ENCODE measurements around the gene CAD. TPM values are rescaled to one million over a fixed set of nuclear protein-coding genes. Genes with fewer than 3 reads are reported as not detected.
"Not testable (repeated sequence)": the region's sequence is repeated elsewhere in the genome, so short reads cannot be mapped to it uniquely, and the experiment has no call there.

Gene CAD
- total RNA-seq, 1 experiment from 2014 or later = 86.4 TPM

DNA sequence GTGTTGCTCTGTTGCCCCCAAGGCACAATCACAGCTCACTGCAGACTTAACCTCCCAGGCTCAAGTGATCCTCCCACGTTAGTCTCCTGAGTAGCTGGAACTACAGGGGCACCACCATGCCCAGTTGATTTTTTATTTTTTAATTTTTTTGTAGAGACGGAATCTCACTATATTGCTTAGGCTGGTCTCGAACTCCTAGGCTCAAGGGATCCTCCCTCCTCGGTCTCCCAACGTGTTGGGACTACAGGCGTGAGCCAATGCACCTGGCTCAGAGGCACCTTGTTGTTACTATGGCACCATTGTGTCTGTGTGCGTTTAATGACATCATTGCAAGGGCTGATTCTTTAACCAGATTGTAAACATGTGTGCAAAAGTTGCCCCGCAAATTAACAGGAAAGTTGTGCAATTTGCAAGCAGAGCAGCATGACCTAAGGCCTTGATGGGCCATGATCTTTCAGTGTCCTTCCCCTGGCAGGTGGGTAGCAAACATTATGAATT is 45.8 kb upstream of the CAD start:
- Histone ChIP-seq H3K27me3 (replicated peaks; ENCODE audit: control insufficient read depth, insufficient read depth, low read length) (no peaks in the 10 kb centered on the region), H3K36me3 (ENCODE audit: control insufficient read depth, insufficient read depth, low read length) (no peaks in the 10 kb centered on the region), H3K4me1 (no peaks in the 10 kb centered on the region), H3K4me3 (ENCODE audit: low read depth, low read length) (no peak overlapping the region), H3K9me3 (no peaks in the 10 kb centered on the region)
- Mint-ChIP-seq H3K27ac (ENCODE audit: unreplicated experiment) (no peak overlapping the region), H3K27me3 (ENCODE audit: insufficient read depth, unreplicated experiment) (no peaks in the 10 kb centered on the region), H3K9me3 (ENCODE audit: unreplicated experiment) (no peaks in the 10 kb centered on the region), H3K36me3 (ENCODE audit: insufficient read depth, unreplicated experiment) (no peaks in the 10 kb centered on the region), H3K4me1 (ENCODE audit: low read depth, unreplicated experiment) (no peaks in the 10 kb centered on the region), H3K4me3 (ENCODE audit: unreplicated experiment) (no peak overlapping the region)
- DNase-seq = no peak
- no peak for TF ChIP-seq CTCF (IDR thresholded peaks at IDR 0.05; ENCODE audit: insufficient read depth in 1 of 2, low read depth in 1 of 2, low read length in 1 of 2, severe bottlenecking in 1 of 2, unreplicated experiment in 1 of 2)
- BruUV-seq (replicated peaks) = no TSS peak
- intact Hi-C loops (cut with micrococcal nuclease; ENCODE audit: unreplicated experiment) = no loop called here
- ChIA-PET POLR2A (no interaction called here), CTCF (interaction anchor here (0.7 to 1.0 kb wide), 2 partner anchors 20 to 77 kb away, joined by 3 to 4 read pairs; no protein-coding TSS in a partner anchor)

- POLR2A ChIA-PET = interaction anchor here (0.5 to 0.6 kb wide), 2 partner anchors 38 to 39 kb away, joined by 4 read pairs; no protein-coding TSS in a partner anchor
These were observed 42.5 kb upstream of the CAD start for GRCh38 chr2:27174638-27175037.

DNA sequence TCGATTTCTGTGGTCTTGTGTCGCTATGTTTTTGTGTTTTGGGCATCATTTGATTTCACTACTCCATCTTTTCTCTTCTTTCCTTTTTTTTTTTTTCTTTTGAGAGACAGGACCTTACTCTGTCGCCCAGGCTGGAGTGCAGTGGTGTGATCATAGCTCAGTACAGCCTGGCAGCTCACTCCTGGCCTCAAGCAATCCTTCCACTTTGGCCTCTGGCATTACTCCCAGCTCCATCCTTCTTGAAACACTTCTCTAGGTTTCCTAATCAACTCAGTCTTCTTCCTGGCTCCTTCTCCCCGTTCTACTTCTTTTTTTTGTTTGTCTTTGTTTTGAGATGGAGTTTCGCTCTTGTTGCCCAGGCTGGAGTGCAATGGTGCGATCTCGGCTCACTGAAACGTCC is 41.8 kb upstream of the CAD start:
- no peak overlapping the region for H3K27ac Mint-ChIP-seq (ENCODE audit: unreplicated experiment)
- CTCF ChIA-PET = interaction anchor here (1.2 to 1.4 kb wide), 3 partner anchors 16 to 42 kb away, joined by 3 to 4 read pairs (median 3); no protein-coding TSS in a partner anchor
- POLR2A ChIA-PET = interaction anchor here (0.6 to 1.0 kb wide), 2 partner anchors 36 to 40 kb away, joined by 3 to 4 read pairs; partner anchors contain the start of genes ATRAID and SLC5A6

More at GRCh38 chr2:27174638-27175037, 42.5 kb upstream of the CAD start:
- Mint-ChIP-seq H3K9me3 (ENCODE audit: unreplicated experiment) (no peaks in the 10 kb centered on the region), H3K4me1 (ENCODE audit: low read depth, unreplicated experiment) (no peaks in the 10 kb centered on the region), H3K36me3 (ENCODE audit: insufficient read depth, unreplicated experiment) (no peaks in the 10 kb centered on the region), H3K27me3 (ENCODE audit: insufficient read depth, unreplicated experiment) (no peaks in the 10 kb centered on the region), H3K4me3 (ENCODE audit: unreplicated experiment) (no peak overlapping the region), H3K27ac (ENCODE audit: unreplicated experiment) (no peak overlapping the region)
- Histone ChIP-seq H3K9me3 (no peaks in the 10 kb centered on the region), H3K4me1 (no peaks in the 10 kb centered on the region), H3K27me3 (replicated peaks; ENCODE audit: control insufficient read depth, insufficient read depth, low read length) (no peaks in the 10 kb centered on the region), H3K36me3 (ENCODE audit: control insufficient read depth, insufficient read depth, low read length) (no peaks in the 10 kb centered on the region), H3K4me3 (ENCODE audit: low read depth, low read length) (no peak overlapping the region)
- no peak for DNase-seq
- intact Hi-C loops (cut with micrococcal nuclease; ENCODE audit: unreplicated experiment) = no loop called here
- no TSS peak for BruUV-seq (replicated peaks)
- TF ChIP-seq CTCF (IDR thresholded peaks at IDR 0.05; ENCODE audit: insufficient read depth in 1 of 2, low read depth in 1 of 2, low read length in 1 of 2, severe bottlenecking in 1 of 2, unreplicated experiment in 1 of 2) = no peak
- CTCF ChIA-PET = interaction anchor here (1.2 to 1.4 kb wide), 3 partner anchors 17 to 41 kb away, joined by 3 to 4 read pairs (median 3); no protein-coding TSS in a partner anchor

GRCh38 chr2:27175781-27176180 is 41.4 kb upstream of the CAD start:
- H3K27ac Mint-ChIP-seq (ENCODE audit: unreplicated experiment); H3K4me3 ChIP-seq (ENCODE audit: low read depth, low read length); H3K27me3 ChIP-seq (replicated peaks; ENCODE audit: control insufficient read depth, insufficient read depth, low read length); H3K9me3 ChIP-seq; H3K9me3 Mint-ChIP-seq (ENCODE audit: unreplicated experiment); H3K4me1 Mint-ChIP-seq (ENCODE audit: low read depth, unreplicated experiment); DNase-seq; BruUV-seq (replicated peaks); H3K4me3 Mint-ChIP-seq (ENCODE audit: unreplicated experiment); H3K27me3 Mint-ChIP-seq (ENCODE audit: insufficient read depth, unreplicated experiment); H3K36me3 ChIP-seq (ENCODE audit: control insufficient read depth, insufficient read depth, low read length); intact Hi-C loops (cut with micrococcal nuclease; ENCODE audit: unreplicated experiment); H3K36me3 Mint-ChIP-seq (ENCODE audit: insufficient read depth, unreplicated experiment); H3K4me1 ChIP-seq: not testable (repeated sequence)
- ChIA-PET CTCF (interaction anchor here (1.4 kb wide), 1 partner anchor 24 kb away, joined by 3 read pairs; no protein-coding TSS in a partner anchor), POLR2A (interaction anchor here (1.0 kb wide), 1 partner anchor 36 kb away, joined by 3 read pairs; the partner anchor contains the start of genes ATRAID and SLC5A6)

More for the DNA sequence above, 41.8 kb upstream of the CAD start:
- no TSS peak for BruUV-seq (replicated peaks)
- H3K9me3 ChIP-seq = no peaks in the 10 kb centered on the region
- Mint-ChIP-seq H3K36me3 (ENCODE audit: insufficient read depth, unreplicated experiment) (no peaks in the 10 kb centered on the region), H3K4me3 (ENCODE audit: unreplicated experiment) (no peak overlapping the region), H3K4me1 (ENCODE audit: low read depth, unreplicated experiment) (no peaks in the 10 kb centered on the region), H3K9me3 (ENCODE audit: unreplicated experiment) (no peaks in the 10 kb centered on the region), H3K27me3 (ENCODE audit: insufficient read depth, unreplicated experiment) (no peaks in the 10 kb centered on the region)
- no peaks in the 10 kb centered on the region for H3K36me3 ChIP-seq (ENCODE audit: control insufficient read depth, insufficient read depth, low read length)
- no peak overlapping the region for H3K4me3 ChIP-seq (ENCODE audit: low read depth, low read length)
- intact Hi-C loops (cut with micrococcal nuclease; ENCODE audit: unreplicated experiment) = no loop called here
- no peak for TF ChIP-seq CTCF (IDR thresholded peaks at IDR 0.05; ENCODE audit: insufficient read depth in 1 of 2, low read depth in 1 of 2, low read length in 1 of 2, severe bottlenecking in 1 of 2, unreplicated experiment in 1 of 2)
- H3K27me3 ChIP-seq (replicated peaks; ENCODE audit: control insufficient read depth, insufficient read depth, low read length) = no peaks in the 10 kb centered on the region
- DNase-seq = no peak
- H3K4me1 ChIP-seq = no peaks in the 10 kb centered on the region; the same call in 1 of the 2 replicates
